Stimulated activated CD8-positive, alpha-beta memory T cell treated with anti-CD3 and anti-CD28 coated beads, Interleukin-15, amount 100 ng/mL, for 24 hours (primary cell): ENCODE data around the gene DCAF6.

Source experiments
- DNase-seq: peaks from one replicate; pipeline ENCODE4 v3.0.0-alpha.2; 2020; ENCODE audit warnings: low read depth

Gene DCAF6

DNA sequence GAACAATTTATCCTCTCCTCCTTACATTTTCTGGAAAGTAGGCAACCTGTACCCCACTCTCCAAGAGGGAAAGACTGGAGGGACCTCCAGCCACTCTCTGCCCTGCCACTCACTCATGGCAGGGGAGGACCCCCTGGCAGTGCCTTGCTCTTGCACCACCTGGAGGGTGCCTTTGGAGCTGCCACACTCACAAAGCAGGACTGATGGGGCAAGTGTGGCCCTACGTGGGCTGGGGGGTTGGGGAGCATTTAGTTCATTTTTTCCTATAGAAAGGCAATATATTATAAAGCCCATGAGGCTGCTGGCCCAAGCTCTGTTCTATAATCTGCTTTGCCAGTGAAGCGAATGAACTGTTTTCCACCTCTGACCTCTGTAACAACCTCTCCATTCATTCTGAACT lies 150.0 kb downstream of the DCAF6 start:
- DNase-seq, result no peak

- DNase-seq, result no peak
These were observed 151.2 kb downstream of the DCAF6 start for GRCh38 chr1:168087696-168088095.

- DNase-seq, result no peak
These were observed 152.2 kb downstream of the DCAF6 start for GRCh38 chr1:168088511-168089325.

DNA sequence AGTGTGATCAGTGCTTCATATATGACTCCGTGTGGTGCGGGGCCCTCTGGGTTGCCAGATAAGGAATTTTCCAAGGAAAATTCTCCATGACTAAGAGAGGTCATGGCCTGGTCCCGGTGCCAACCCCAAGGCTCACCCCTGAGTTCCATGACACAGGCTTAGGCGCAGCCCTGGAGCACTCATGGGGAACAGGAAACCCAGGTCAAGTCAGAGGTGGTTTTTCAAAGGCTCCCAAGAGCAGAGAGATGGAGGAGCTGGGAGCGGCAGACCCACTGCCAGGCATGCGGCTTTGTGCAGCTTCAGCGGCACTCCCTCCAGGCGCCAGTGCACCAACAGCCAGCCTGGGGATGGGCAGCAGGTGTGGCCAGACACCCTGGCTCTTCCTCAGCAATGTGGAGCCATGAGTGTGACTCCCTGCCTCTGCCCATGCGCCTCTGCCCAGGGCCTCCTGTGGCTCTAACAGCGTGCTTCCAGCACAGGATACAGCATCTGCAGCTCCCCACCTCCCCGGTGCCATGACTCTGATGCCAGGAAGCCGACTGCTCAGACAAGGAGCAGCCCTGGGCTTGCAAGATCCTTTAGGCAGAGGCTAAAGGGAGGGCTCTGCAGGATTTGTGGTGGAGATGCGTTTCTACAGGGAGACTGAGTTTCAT lies 153.0 kb downstream of the DCAF6 start:
- no peak for DNase-seq

DNA sequence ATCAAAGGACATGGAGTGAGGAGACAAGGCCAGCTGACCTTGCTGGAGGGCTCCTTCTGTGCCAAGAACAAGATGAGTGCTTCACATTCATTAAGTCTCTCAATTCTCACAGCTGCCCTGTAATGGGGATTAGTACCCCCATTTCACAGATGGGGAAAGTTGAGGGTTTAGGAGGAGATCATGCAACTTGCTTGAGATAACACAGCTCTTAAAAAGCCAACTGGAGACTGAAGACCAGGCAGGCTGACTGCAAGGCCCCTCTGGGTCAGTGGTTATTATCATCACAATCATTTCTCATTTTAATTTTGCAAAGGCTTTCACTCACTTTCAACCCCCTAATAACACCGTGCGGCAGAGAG lies 153.5 kb downstream of the DCAF6 start:
- DNase-seq, result no peak

- no peak for DNase-seq
These were observed 153.9 kb downstream of the DCAF6 start for GRCh38 chr1:168090395-168090794.

- no peak for DNase-seq
These were observed 154.6 kb downstream of the DCAF6 start for GRCh38 chr1:168091063-168091462.

DNA sequence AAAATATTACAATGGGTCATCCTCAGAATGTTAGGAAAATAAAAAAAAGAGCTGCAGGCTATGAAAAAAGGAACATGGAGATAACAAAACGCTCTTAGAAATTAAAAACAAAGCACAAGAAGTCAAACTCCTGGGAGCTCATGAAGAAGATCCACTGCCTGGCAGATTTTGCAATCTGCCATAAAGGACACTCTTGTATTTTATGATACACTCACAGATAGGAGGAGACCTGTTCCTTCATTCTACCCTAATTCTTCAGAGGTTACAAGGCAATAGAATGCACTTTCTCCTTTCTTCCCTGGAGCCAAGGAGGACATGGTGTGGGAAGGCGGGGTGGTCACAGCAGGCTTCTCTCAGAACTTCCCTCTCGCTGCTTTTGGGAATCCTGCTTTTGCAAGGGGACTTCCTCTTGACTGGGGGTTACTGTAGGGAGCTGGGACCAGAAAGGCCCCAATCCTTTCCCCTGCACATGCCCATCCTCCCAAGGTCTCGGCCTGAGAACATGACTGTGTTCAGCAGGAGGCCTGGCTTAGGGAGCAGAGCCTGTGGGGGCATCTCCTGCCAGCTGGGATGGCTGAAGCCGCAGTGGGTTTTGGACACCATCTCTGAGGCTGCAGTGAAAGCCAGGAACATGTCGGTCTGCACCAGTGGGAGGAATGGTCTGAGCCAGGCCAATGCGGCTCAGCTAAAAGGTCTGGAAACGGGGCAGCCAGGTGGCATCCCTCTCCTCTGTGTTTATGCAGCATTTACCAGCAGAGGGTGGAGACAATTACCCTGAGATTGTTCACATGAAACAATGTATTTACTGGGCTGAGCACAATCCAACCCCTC lies 155.5 kb downstream of the DCAF6 start:
- DNase-seq, result no peak

GRCh38 chr1:168092566-168093355 lies 156.3 kb downstream of the DCAF6 start:
- DNase-seq, result no peak

DNA sequence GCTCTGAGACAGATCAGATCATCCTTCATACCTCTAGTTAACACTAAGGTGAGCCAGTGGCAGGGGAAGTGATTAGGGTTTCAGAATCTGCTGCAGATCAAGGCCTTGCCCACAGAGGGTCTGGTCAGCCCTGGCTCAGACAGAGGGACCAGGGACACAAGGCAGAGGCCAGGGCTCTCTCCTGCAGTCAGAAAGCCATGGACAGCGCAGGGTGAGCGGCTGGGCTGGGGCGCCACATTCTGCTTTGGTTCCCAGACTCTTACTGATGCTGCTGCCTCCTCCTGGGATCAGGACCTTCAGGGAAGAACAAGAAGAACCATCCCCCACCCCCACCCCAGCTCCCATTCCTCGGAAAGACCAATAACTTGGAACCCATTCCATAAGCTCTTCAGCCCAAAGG lies 157.1 kb downstream of the DCAF6 start:
- no peak for DNase-seq

DNA sequence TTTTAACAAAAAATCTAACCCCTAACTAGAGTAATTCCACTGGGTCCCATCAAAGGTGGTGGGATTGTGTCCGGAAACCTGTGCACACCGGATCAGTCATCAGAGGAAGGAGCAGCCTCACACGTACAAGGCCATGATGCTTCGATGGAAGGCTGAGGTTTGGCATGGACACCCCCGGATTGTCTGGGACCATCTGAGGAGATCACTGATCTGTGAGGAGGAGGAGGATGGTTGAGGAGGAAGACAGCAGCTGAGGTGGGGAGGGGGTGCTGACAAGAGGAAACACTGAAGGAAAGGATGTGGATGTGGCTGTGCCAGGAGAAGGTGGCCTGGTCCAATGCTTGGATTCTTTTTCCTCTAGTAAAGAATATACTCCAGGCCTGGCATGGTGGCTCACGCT lies 159.0 kb downstream of the DCAF6 start:
- no peak for DNase-seq

DNA sequence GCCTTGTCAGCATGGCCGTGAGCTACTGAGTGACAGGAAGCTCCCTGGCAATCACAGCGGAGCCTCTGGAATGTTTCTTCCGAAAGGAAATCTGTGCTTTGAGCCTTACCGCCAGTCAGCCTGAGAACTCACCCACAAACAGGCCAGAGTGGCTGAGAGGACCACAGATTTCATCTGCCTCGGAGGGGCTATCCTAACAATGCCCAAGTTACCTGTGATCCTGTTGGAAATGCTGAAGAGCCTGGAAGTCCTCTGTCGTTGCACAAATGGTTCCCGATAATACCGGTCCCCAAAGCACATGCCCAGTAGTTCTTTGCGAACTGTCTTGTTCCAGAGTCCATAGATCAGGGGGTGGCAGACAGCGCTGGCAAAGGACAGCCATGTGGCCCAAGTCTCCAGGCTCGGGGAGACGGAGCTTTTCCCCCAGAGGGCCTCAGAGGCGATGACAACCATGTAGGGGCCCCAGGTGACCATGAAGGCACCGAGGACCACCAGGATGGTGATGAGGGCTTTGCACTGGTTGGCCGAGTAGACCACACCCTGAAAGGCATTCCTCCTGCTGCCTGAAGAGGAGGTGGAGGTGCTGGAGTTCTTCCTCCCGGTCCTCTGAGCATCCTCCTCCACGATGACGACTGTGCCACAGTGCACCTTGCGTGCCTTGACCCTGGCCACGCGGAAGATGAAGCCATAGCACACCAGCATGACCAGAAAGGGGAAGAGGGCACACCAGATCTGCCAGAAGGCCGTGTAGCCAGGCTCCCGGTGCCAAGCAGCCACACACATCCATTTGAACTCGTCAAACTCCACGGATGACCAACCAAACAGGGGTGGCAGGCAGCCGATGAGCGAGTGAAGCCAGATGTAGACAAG lies 160.0 kb downstream of the DCAF6 start:
- DNase-seq, result no peak

DNA sequence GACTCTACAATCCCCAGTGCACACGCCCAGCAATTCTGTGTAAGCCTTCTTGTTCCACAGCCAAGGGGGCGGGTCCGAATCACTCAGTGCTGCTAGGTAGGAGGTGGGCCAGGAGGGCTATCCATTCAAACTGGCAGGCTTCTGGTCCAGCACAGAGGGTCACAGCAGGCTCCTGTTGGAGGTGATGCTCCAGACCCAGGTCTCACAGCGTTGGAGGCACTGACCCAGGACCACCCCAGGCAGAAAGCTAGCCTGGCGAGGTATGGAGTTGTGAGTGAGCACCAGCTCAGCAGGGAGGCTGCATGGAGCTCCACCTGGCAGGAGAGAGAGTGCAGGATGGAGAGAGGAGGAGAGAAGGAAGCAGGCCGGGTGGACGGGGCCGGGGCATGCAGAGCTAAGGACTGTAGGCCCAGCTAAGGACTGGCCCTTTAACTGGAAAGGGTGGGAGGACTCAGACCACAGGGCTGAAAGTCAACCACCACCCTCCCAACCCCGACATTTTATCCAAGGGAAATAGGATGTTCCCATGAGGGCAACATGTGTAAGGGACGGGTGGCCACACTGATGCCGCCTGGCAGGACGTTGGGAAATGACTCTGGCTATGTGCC lies 161.5 kb downstream of the DCAF6 start:
- DNase-seq, result no peak

- DNase-seq, result no peak
These were observed 162.2 kb downstream of the DCAF6 start for GRCh38 chr1:168098534-168099320.

DNA sequence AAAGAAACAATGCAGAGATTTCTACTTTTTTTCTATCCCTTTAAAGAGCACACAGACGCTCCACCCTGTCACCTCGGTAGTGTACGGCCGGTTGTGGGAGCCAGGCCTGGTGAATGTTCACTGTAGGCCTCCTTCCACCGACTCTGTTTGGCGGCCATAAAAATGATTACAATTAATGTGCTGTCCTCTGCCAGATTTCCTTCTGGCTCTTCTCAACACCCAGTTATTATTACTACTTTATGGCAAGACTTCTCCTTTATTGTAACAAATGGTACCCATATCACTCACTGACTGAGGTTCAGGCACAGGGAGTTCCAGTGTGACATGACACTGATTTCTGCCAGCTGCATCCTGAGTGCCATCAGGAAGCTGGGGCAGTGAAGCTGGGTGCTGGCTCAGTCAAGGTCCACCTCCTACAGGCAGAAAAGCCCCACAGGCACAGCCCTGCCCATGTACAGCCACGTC lies 162.9 kb downstream of the DCAF6 start:
- no peak for DNase-seq

- no peak for DNase-seq
These were observed 164.0 kb downstream of the DCAF6 start for GRCh38 chr1:168100315-168101002.

- DNase-seq, result no peak
These were observed 164.9 kb downstream of the DCAF6 start for GRCh38 chr1:168101336-168101735.

DNA sequence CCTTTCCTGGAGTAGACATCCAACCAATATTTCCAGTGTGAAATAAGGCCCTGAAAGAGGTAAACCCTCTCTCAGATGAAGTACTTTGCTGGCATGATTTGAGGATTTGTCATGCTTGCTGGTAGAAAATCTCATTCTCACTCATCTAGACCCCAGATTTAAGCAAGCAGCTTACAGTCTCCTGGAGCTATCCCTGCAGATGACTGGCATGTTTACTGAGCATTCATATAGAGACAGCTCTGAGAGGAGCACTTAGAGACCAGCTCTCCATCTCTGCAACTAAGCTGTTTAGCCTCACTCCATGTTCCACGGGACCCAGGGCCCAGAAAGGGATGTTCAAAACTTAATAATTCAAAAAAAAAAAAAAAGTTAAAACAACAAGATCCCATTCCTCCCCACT lies 166.0 kb downstream of the DCAF6 start:
- DNase-seq, result no peak

DNA sequence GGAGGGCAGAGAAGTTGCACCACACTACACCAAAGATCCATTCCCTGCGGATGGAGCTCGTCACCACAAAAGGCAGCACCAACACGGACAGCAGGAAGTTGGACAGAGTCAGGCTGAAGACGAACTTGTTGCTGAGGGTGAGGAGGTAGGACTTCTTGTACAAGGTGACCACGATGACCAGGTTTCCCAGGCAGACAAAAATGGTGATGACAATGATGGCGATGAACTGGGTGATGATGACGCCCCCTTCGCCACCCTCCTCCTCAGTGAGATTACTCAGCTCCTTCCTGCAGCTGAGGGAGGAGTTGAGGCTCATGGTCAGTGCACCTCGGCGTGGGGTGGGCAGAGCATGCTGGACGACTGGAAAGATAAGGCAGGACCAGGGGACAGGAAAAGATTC lies 168.1 kb downstream of the DCAF6 start:
- no peak for DNase-seq
